ENCODE results near the gene SND1. TPM values are rescaled to one million over a fixed set of nuclear protein-coding genes. Genes with fewer than 3 reads are reported as not detected.
"Not testable (repeated sequence)": the region's sequence is repeated elsewhere in the genome, so short reads cannot be mapped to it uniquely, and the experiment has no call there.

The SND1 gene
- total and polyA plus RNA-seq, 10 donors, result 61.7 to 173 (median 116) TPM

DNA sequence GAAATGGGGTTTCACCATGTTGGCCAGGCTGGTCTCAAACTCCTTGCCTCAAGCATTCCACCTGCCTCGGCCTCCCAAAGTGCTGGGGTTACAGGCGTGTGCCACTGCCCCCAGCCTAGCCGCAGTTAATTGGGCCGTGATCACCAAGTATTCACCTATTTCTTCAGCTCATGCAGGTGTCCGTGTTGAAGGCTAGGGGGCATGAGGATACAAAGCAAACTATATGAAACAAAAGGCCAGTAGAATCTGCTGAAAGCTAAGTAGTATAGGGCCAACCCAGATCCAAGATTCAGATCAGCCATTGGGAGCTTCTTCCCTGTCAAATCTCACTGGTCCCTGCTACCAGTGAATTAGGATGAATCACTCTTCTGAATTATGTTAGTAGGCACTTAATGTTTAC is 305.9 kb downstream of the SND1 start:
- Histone ChIP-seq H3K27me3 (replicated peaks in 1 of 7) (no peaks in the 10 kb centered on the region), H3K27ac (no peak overlapping the region), H3K9me3 (peaks cover 0 to 2% (median 0%) of the 10 kb centered on the region in 8 donors), H3K36me3 (peaks cover 0 to 69% (median 3%) of the 10 kb centered on the region in 6 donors), H3K4me3 (no peak overlapping the region), H3K4me1 (peaks cover 0 to 13% (median 9%) of the 10 kb centered on the region in 6 donors)
- WGBS, 5 donors, result 76 to 97% (median 86%) methylated on average over 5 of the region's 5 CpGs
- no peak for DNase-seq
- TF ChIP-seq POLR2A (IDR thresholded peaks at IDR 0.05) (no peak), POLR2AphosphoS5 (IDR thresholded peaks at IDR 0.05) (no peak)
- TF ChIP-seq, protein P1, sequence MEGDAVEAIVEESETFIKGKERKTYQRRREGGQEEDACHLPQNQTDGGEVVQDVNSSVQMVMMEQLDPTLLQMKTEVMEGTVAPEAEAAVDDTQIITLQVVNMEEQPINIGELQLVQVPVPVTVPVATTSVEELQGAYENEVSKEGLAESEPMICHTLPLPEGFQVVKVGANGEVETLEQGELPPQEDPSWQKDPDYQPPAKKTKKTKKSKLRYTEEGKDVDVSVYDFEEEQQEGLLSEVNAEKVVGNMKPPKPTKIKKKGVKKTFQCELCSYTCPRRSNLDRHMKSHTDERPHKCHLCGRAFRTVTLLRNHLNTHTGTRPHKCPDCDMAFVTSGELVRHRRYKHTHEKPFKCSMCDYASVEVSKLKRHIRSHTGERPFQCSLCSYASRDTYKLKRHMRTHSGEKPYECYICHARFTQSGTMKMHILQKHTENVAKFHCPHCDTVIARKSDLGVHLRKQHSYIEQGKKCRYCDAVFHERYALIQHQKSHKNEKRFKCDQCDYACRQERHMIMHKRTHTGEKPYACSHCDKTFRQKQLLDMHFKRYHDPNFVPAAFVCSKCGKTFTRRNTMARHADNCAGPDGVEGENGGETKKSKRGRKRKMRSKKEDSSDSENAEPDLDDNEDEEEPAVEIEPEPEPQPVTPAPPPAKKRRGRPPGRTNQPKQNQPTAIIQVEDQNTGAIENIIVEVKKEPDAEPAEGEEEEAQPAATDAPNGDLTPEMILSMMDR (IDR thresholded peaks at IDR 0.05 in 8 of 11, conservative IDR thresholded peaks at IDR 0.05 in 3 of 11), result no peak
- intact Hi-C loops (cut with DNase I; ENCODE audit: low total_unique reads), result no loop called here

DNA sequence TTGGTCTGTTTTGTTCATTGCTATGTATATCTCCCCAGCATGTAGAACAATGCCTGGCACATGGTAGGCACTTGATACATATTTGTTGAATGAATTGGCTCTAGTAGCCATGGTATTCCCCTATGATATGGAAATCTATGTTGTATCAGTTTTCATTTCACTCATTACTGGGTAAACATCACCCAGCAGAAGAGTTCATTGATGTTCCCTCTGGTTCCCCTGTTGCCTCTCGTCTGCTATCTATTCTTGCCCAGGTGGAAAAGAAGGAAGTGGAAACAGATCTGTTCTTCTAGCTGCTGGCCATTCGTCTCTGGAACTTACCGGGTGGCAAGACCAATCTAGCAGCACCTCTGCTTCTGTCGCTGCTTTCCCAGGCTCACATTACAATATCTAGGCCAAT is 307.8 kb downstream of the SND1 start:
- no peak for DNase-seq

DNA sequence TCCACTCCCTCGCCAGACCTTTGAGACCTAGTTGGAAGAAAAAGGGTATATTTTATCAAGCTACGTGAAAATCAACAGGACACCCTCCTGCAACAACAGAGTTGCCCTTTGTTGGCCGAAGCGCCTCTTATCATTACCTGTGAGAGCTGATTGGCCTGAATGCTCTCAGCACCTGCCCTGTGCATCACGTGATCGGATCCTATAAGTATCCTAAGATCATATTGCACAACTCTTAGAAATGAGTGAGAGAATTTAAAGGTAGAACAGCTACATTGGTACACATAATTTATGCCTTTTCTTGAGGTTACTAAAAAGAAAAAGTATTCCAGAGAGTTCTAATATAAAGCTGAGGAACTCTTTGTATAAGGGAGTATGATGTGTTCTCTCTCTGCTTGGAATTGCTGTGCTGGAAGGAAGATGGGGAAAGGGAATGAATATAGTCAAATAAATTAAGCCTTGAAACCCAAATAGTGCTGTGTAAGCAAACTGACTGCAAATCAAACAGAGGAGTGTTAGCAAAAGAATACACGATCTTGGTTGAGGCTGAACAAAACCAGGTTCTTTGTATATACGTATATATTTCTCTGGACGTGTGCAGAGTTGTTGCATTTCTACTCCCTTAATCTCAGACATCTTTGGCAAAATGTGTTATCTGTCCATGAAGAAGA is 309.9 kb downstream of the SND1 start:
- intact Hi-C loops (cut with DNase I; ENCODE audit: low total_unique reads), result no loop called here
- H3K27ac ChIP-seq, result no peak overlapping the region
- no peak for DNase-seq
- peaks cover 0 to 52% (median 3%) of the 10 kb centered on the region in 6 donors for H3K36me3 ChIP-seq
- H3K4me1 ChIP-seq, result peaks cover 0 to 2% (median 0%) of the 10 kb centered on the region in 6 donors
- peaks cover 0 to 4% (median 0%) of the 10 kb centered on the region in 8 donors for H3K9me3 ChIP-seq
- H3K4me3 ChIP-seq, result no peak overlapping the region
- TF ChIP-seq, protein P1 (IDR thresholded peaks at IDR 0.05 in 8 of 11, conservative IDR thresholded peaks at IDR 0.05 in 3 of 11), result no peak
- TF ChIP-seq POLR2A (IDR thresholded peaks at IDR 0.05) (no peak), POLR2AphosphoS5 (IDR thresholded peaks at IDR 0.05) (no peak)
- no peaks in the 10 kb centered on the region for H3K27me3 ChIP-seq (replicated peaks in 1 of 7)
- WGBS, 5 donors, result 89 to 94% (median 92%) methylated on average over 9 of the region's 9 CpGs

More for the DNA sequence above, 307.8 kb downstream of the SND1 start:
- Histone ChIP-seq H3K9me3 (peaks cover 0 to 4% (median 0%) of the 10 kb centered on the region in 8 donors), H3K27ac (no peak overlapping the region), H3K4me3 (no peak overlapping the region), H3K36me3 (peaks cover 0 to 69% (median 3%) of the 10 kb centered on the region in 6 donors), H3K4me1 (no peaks in the 10 kb centered on the region), H3K27me3 (replicated peaks in 1 of 7) (no peaks in the 10 kb centered on the region)
- TF ChIP-seq POLR2A (IDR thresholded peaks at IDR 0.05) (no peak), POLR2AphosphoS5 (IDR thresholded peaks at IDR 0.05) (no peak)
- TF ChIP-seq, protein P1 (IDR thresholded peaks at IDR 0.05 in 8 of 11, conservative IDR thresholded peaks at IDR 0.05 in 3 of 11), result no peak
- 69 to 77% (median 75%) methylated on average over 4 of the region's 4 CpGs for WGBS, 5 donors
- intact Hi-C loops (cut with DNase I; ENCODE audit: low total_unique reads), result no loop called here

DNA sequence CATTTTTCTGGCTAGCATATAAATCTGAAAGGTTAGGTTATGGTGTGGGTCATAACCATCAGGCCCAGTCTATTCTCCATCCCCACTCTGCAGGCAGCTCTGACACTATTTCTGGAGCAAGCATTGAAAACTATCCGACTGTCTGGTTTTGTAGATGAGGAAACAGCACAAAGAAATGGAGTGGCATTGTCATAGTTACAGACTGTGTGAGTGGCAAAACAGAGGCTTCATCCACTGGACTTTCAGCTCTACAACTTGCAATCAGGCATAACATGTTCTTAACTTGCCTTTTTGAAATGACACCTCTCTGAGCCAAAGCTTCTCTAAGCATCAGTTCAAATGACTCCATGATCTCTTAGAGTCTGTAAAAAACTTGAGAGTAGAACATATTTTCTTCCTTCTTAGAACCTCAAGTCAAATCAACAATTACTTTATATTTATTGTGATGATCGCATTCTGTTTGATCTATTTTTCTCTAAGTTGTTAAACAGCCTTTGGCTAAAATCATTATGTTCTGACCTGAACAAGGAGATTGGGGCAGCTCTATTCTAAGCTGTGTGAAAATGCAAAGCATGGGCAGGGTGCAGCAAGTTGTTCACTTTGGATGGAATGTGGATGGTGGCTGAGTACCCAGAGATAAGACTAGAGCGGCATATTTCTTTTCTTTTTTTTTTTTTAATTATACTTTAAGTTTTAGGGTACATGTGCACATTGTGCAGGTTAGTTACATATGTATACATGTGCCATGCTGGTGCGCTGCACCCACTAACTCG is 310.8 kb downstream of the SND1 start:
- peaks cover 0 to 43% (median 3%) of the 10 kb centered on the region in 6 donors for H3K36me3 ChIP-seq
- H3K4me3 ChIP-seq, result no peak overlapping the region
- peaks cover 0 to 10% (median under 1%) of the 10 kb centered on the region in 6 donors for H3K4me1 ChIP-seq
- H3K27ac ChIP-seq, result no peak overlapping the region
- intact Hi-C loops (cut with DNase I; ENCODE audit: low total_unique reads), result no loop called here
- WGBS, 5 donors, result 90 to 97% (median 92%) methylated on average over 3 to 5 of the region's 5 CpGs
- TF ChIP-seq POLR2AphosphoS5 (IDR thresholded peaks at IDR 0.05), result no peak
- TF ChIP-seq POLR2A (IDR thresholded peaks at IDR 0.05), result no peak
- TF ChIP-seq, protein P1 (IDR thresholded peaks at IDR 0.05 in 8 of 11, conservative IDR thresholded peaks at IDR 0.05 in 3 of 11), result no peak
- no peaks in the 10 kb centered on the region for H3K27me3 ChIP-seq (replicated peaks in 1 of 7)
- H3K9me3 ChIP-seq, result peaks cover 0 to 4% (median 0%) of the 10 kb centered on the region in 8 donors
- no peak for DNase-seq

DNA sequence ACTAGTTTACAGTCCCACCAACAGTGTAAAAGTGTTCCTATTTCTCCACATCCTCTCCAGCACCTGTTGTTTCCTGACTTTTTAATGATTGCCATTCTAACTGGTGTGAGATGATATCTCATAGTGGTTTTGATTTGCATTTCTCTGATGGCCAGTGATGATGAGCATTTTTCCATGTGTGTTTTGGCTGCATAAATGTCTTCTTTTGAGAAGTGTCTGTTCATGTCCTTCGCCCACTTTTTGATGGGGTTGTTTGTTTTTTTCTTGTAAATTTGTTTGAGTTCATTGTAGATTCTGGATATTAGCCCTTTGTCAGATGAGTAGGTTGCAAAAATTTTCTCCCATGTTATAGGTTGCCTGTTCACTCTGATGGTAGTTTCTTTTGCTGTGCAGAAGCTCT is 311.9 kb downstream of the SND1 start:
- H3K9me3 ChIP-seq; intact Hi-C loops (cut with DNase I; ENCODE audit: low total_unique reads); H3K27ac ChIP-seq; DNase-seq; H3K4me3 ChIP-seq; H3K27me3 ChIP-seq (replicated peaks in 1 of 7): not testable (repeated sequence)
- peaks cover 0 to 33% (median 3%) of the 10 kb centered on the region in 6 donors for H3K36me3 ChIP-seq
- peaks cover 0 to 14% (median 6%) of the 10 kb centered on the region in 6 donors for H3K4me1 ChIP-seq
- 69 to 100% (median 94%) methylated on average over 1 of the region's 1 CpG for WGBS, 5 donors
